ENCODE measurements around the gene A3GALT2.

Gene A3GALT2

GRCh38 chr1:33272509-33272908 lies 48.4 kb downstream of the A3GALT2 start:
- TF ChIP-seq FOXA1 (IDR thresholded peaks at IDR 0.05) = no peak
- no peak for TF ChIP-seq CTBP1 (IDR thresholded peaks at IDR 0.05; ENCODE audit: borderline replicate concordance)
- no peak for TF ChIP-seq L3MBTL2 (conservative IDR thresholded peaks at IDR 0.05)
- no peak for TF ChIP-seq SUZ12 (IDR thresholded peaks at IDR 0.05)
- no peak for TF ChIP-seq ELF4 (IDR thresholded peaks at IDR 0.05)
- TF ChIP-seq TARDBP (IDR thresholded peaks at IDR 0.05) = no peak
- TF ChIP-seq LEF1 (IDR thresholded peaks at IDR 0.05; ENCODE audit: borderline replicate concordance) = no peak
- no peak for TF ChIP-seq FOXK2 (IDR thresholded peaks at IDR 0.05)
- no peak for TF ChIP-seq ARNT (IDR thresholded peaks at IDR 0.05)
- no peak for TF ChIP-seq PKNOX1 (IDR thresholded peaks at IDR 0.05)
- no peak for TF ChIP-seq BHLHE40 (IDR thresholded peaks at IDR 0.05; ENCODE audit: borderline replicate concordance)
- TF ChIP-seq FOXM1 (IDR thresholded peaks at IDR 0.05; ENCODE audit: borderline replicate concordance) = no peak
- no peak for TF ChIP-seq ZNF384 (IDR thresholded peaks at IDR 0.05)
- TF ChIP-seq HDGF (IDR thresholded peaks at IDR 0.05; ENCODE audit: borderline replicate concordance) = no peak
- no peak for TF ChIP-seq SP1 (IDR thresholded peaks at IDR 0.05)
- TF ChIP-seq NFRKB (IDR thresholded peaks at IDR 0.05) = no peak
- CTCF ChIA-PET = interaction anchor here (1.5 kb wide), 1 partner anchor 23 kb away, joined by 3 read pairs; no protein-coding TSS in a partner anchor
- DNase-seq (ENCODE audit: extremely low spot score) = no peak
- POLR2A ChIA-PET = no interaction called here

GRCh38 chr1:33271666-33272505 lies 49.0 kb downstream of the A3GALT2 start:
- ChIA-PET POLR2A (no interaction called here), CTCF (interaction anchor here (1.5 kb wide), 1 partner anchor 23 kb away, joined by 3 read pairs; no protein-coding TSS in a partner anchor)
- DNase-seq (ENCODE audit: extremely low spot score) = no peak
- no peak for TF ChIP-seq ARNT (IDR thresholded peaks at IDR 0.05)
- TF ChIP-seq FOXA1 (IDR thresholded peaks at IDR 0.05) = no peak
- no peak for TF ChIP-seq L3MBTL2 (conservative IDR thresholded peaks at IDR 0.05)
- no peak for TF ChIP-seq HDGF (IDR thresholded peaks at IDR 0.05; ENCODE audit: borderline replicate concordance)
- TF ChIP-seq FOXK2 (IDR thresholded peaks at IDR 0.05) = no peak
- TF ChIP-seq ZNF384 (IDR thresholded peaks at IDR 0.05) = no peak
- no peak for TF ChIP-seq BHLHE40 (IDR thresholded peaks at IDR 0.05; ENCODE audit: borderline replicate concordance)
- TF ChIP-seq CTBP1 (IDR thresholded peaks at IDR 0.05; ENCODE audit: borderline replicate concordance) = no peak
- no peak for TF ChIP-seq SP1 (IDR thresholded peaks at IDR 0.05)
- TF ChIP-seq FOXM1 (IDR thresholded peaks at IDR 0.05; ENCODE audit: borderline replicate concordance) = no peak
- TF ChIP-seq SUZ12 (IDR thresholded peaks at IDR 0.05) = no peak
- TF ChIP-seq TARDBP (IDR thresholded peaks at IDR 0.05) = no peak
- TF ChIP-seq PKNOX1 (IDR thresholded peaks at IDR 0.05) = no peak

GRCh38 chr1:33270808-33271465 lies 50.0 kb downstream of the A3GALT2 start:
- TF ChIP-seq ELF4 (IDR thresholded peaks at IDR 0.05) (no peak), TARDBP (IDR thresholded peaks at IDR 0.05) (no peak), FOXM1 (IDR thresholded peaks at IDR 0.05; ENCODE audit: borderline replicate concordance) (no peak), NFRKB (IDR thresholded peaks at IDR 0.05) (no peak), ARNT (IDR thresholded peaks at IDR 0.05) (no peak), SUZ12 (IDR thresholded peaks at IDR 0.05) (no peak)
- DNase-seq (ENCODE audit: extremely low spot score) = no peak
- ChIA-PET POLR2A (no interaction called here), CTCF (no interaction called here)

- no peak for DNase-seq (ENCODE audit: extremely low spot score)
- TF ChIP-seq ELF4 (IDR thresholded peaks at IDR 0.05) = no peak
- no peak for TF ChIP-seq LEF1 (IDR thresholded peaks at IDR 0.05; ENCODE audit: borderline replicate concordance)
- no peak for TF ChIP-seq FOXK2 (IDR thresholded peaks at IDR 0.05)
- no peak for TF ChIP-seq L3MBTL2 (conservative IDR thresholded peaks at IDR 0.05)
- TF ChIP-seq PKNOX1 (IDR thresholded peaks at IDR 0.05) = no peak
- TF ChIP-seq TARDBP (IDR thresholded peaks at IDR 0.05) = no peak
- no peak for TF ChIP-seq HDGF (IDR thresholded peaks at IDR 0.05; ENCODE audit: borderline replicate concordance)
- TF ChIP-seq FOXA1 (IDR thresholded peaks at IDR 0.05) = no peak
- TF ChIP-seq ARNT (IDR thresholded peaks at IDR 0.05) = no peak
- no peak for TF ChIP-seq NFRKB (IDR thresholded peaks at IDR 0.05)
- CTCF ChIA-PET = no interaction called here
- POLR2A ChIA-PET = no interaction called here
Measured at GRCh38 chr1:33270379-33270778, 50.5 kb downstream of the A3GALT2 start.

GRCh38 chr1:33269621-33270020 lies 51.3 kb downstream of the A3GALT2 start:
- ChIA-PET CTCF (no interaction called here), POLR2A (interaction anchor here (0.7 to 0.9 kb wide), 2 partner anchors 9 to 142 kb away, joined by 3 read pairs; no protein-coding TSS in a partner anchor)
- no peak for TF ChIP-seq L3MBTL2 (conservative IDR thresholded peaks at IDR 0.05)
- no peak for TF ChIP-seq ELF4 (IDR thresholded peaks at IDR 0.05)
- TF ChIP-seq HDGF (IDR thresholded peaks at IDR 0.05; ENCODE audit: borderline replicate concordance) = no peak
- no peak for TF ChIP-seq FOXA1 (IDR thresholded peaks at IDR 0.05)
- no peak for TF ChIP-seq SP1 (IDR thresholded peaks at IDR 0.05)
- no peak for TF ChIP-seq PKNOX1 (IDR thresholded peaks at IDR 0.05)
- no peak for TF ChIP-seq FOXK2 (IDR thresholded peaks at IDR 0.05)
- TF ChIP-seq SUZ12 (IDR thresholded peaks at IDR 0.05) = no peak
- TF ChIP-seq NFRKB (IDR thresholded peaks at IDR 0.05) = no peak
- TF ChIP-seq ARNT (IDR thresholded peaks at IDR 0.05) = no peak
- no peak for TF ChIP-seq LEF1 (IDR thresholded peaks at IDR 0.05; ENCODE audit: borderline replicate concordance)
- no peak for TF ChIP-seq ZNF384 (IDR thresholded peaks at IDR 0.05)
- no peak for DNase-seq (ENCODE audit: extremely low spot score)

All from HEK293T (cell line).